K562 (cell line): ENCODE results near the gene AGMO. TPM values are rescaled to one million over a fixed set of nuclear protein-coding genes. Genes with fewer than 3 reads are reported as not detected.

ENCODE experiments used
- ATAC-seq: fragments of 200-7000 bp; cut with Tn5 transposase; 3 replicates; pipeline ENCODE4 v1.9.1; 2020; ENCODE audit warnings: moderate library complexity
- BruUV-seq: library from RNA; stranded (reverse); fragments of 400-500 nt; replicated peaks from 2 replicates; lab custom pipeline; 2021; lab: Mats Ljungman, UMichigan
- CTCF ChIA-PET: fragments of 300-600 bp; formaldehyde crosslinking; extraction: SDS; loops from one replicate; lab custom pipeline; 2021; ENCODE audit warnings: low intra/inter-chr PET ratio; lab: Yijun Ruan, JAX
- POLR2A ChIA-PET: fragments of 300-600, 350-650 bp; sonication (Branson Sonifier 250); formaldehyde crosslinking; extraction: SDS; loops from one replicate; lab custom pipeline; 2021; ENCODE audit warnings: antibody characterized with exemption, inconsistent platforms; lab: Yijun Ruan, JAX
- DNase-seq, 4 experiments: peaks; one replicate each; pipeline versions ENCODE4 v3.0.0 to v3.0.0-alpha.2; 2011 to 2018; ENCODE audit warnings: low spot score in 3 of 4, mixed read lengths in 3 of 4; ENCODE audit errors: extremely low read depth in 1 of 4
- FAIRE-seq: peaks from 2 replicates; lab custom pipeline; 2011; peaks lifted over from hg19 to GRCh38; lab: Jason Lieb, UNC
- H2AFZ ChIP-seq: 2 replicates; pipeline ENCODE4 v1.6.0; 2011; ENCODE audit warnings: low read depth, low read length, control low read depth, inconsistent platforms
- H3K27ac ChIP-seq: fragments of 200-600 bp; 3 replicates; pipeline ENCODE4 v1.8.0; 2011; ENCODE audit warnings: low read depth, mild to moderate bottlenecking, control low read depth, inconsistent platforms, low read length, moderate library complexity, mixed read lengths; ENCODE audit errors: extremely low read depth
- H3K27me3 ChIP-seq, 2 experiments: fragments of 300-600 bp in 1 of 2; 2 replicates in 1 of 2; 3 replicates in 1 of 2; pipeline versions ENCODE4 v1.6.0 to v1.8.0; 2011; ENCODE audit warnings: inconsistent platforms in 2 of 2, low read length in 2 of 2, mild to moderate bottlenecking in 1 of 2, mixed read lengths in 1 of 2, moderate library complexity in 1 of 2; ENCODE audit not compliant: control insufficient read depth in 2 of 2, insufficient read depth in 2 of 2
- H3K36me3 ChIP-seq: fragments of 300-600 bp; 3 replicates; pipeline ENCODE4 v1.8.0; 2011; ENCODE audit warnings: mild to moderate bottlenecking, low read length, inconsistent platforms; ENCODE audit not compliant: control insufficient read depth, insufficient read depth
- H3K4me1 ChIP-seq, 2 experiments: fragments of 200-600 bp in 1 of 2; replicated peaks in 1 of 2; 2 replicates in 1 of 2; 3 replicates in 1 of 2; pipeline versions ENCODE4 v1.5.1 to v1.8.0; 2011; ENCODE audit warnings: inconsistent platforms in 2 of 2, low read length in 2 of 2, mild to moderate bottlenecking in 1 of 2, mixed read lengths in 1 of 2, moderate library complexity in 1 of 2; ENCODE audit not compliant: control insufficient read depth in 2 of 2, insufficient read depth in 2 of 2
- H3K4me2 ChIP-seq: 2 replicates; pipeline ENCODE4 v1.6.1; 2011; ENCODE audit warnings: low read length, control low read depth, inconsistent platforms, mixed read lengths; ENCODE audit not compliant: insufficient read depth
- H3K4me3 ChIP-seq: fragments of 200-600 bp; sonication (generic), shearing (Covaris generic); 2 replicates; pipeline ENCODE4 v1.5.1; 2016; ENCODE audit warnings: control low read depth, inconsistent platforms
- H3K79me2 ChIP-seq: fragments of 200-600 bp; 3 replicates; pipeline ENCODE4 v1.8.0; 2011; ENCODE audit warnings: low read length, inconsistent platforms; ENCODE audit not compliant: control insufficient read depth, insufficient read depth
- H3K9ac ChIP-seq, 2 experiments: 2 replicates each; pipeline versions ENCODE4 v1.6.0 to v1.6.1; 2011; ENCODE audit warnings: low read depth in 2 of 2, low read length in 2 of 2, control low read depth in 1 of 2, inconsistent platforms in 1 of 2, mild to moderate bottlenecking in 1 of 2, mixed read lengths in 1 of 2; ENCODE audit not compliant: insufficient read depth in 1 of 2
- H3K9me1 ChIP-seq: one replicate; pipeline ENCODE4 v1.6.0; 2011; ENCODE audit warnings: inconsistent platforms, mild to moderate bottlenecking, low read length, moderate library complexity; ENCODE audit not compliant: control insufficient read depth, insufficient read depth
- H3K9me3 ChIP-seq: replicated peaks from 2 replicates; pipeline ENCODE4 v1.5.1; 2011; ENCODE audit warnings: low read depth, low read length, inconsistent platforms; ENCODE audit not compliant: control insufficient read depth, insufficient read depth
- H4K20me1 ChIP-seq: replicated peaks from 2 replicates; pipeline ENCODE4 v1.6.1; 2011; ENCODE audit warnings: low read length, inconsistent platforms, mixed read lengths; ENCODE audit not compliant: control insufficient read depth, insufficient read depth
- ADNP ChIP-seq: fragments of 200-800 bp; sonication (Bioruptor generic); IDR thresholded peaks from 2 replicates; pipeline ENCODE4 v1.6.1; 2016; ENCODE audit warnings: missing genetic modification characterization, missing compliant biosample characterization
- EGR1 ChIP-seq: fragments of 450-650 bp; conservative IDR thresholded peaks from 2 replicates; pipeline ENCODE4 v1.6.1; 2017; ENCODE audit warnings: mild to moderate bottlenecking
- ETV5 ChIP-seq: sonication (generic); formaldehyde crosslinking; IDR thresholded peaks from 2 replicates; pipeline ENCODE4 v1.4.0; 2020; ENCODE audit warnings: low read depth, mild to moderate bottlenecking, missing genetic modification reagents
- FOS ChIP-seq: IDR thresholded peaks from 3 replicates; pipeline ENCODE4 v1.6.1; 2011; ENCODE audit not compliant: insufficient read length; ENCODE audit errors: extremely low read depth
- SP2 ChIP-seq: IDR thresholded peaks from 2 replicates; pipeline ENCODE4 v1.6.1; 2011; ENCODE audit warnings: mild to moderate bottlenecking, low read depth, low read length, moderate library complexity; ENCODE audit not compliant: poor library complexity, severe bottlenecking; ENCODE audit errors: extremely low read depth
- STAT5B ChIP-seq: fragments of 250-450 bp; sonication (Bioruptor Pico); IDR thresholded peaks from 2 replicates; pipeline ENCODE4 v1.8.0; 2021; ENCODE audit warnings: mild to moderate bottlenecking, inconsistent platforms
- U2AF2 ChIP-seq: fragments of 200-400 bp; formaldehyde crosslinking; optimal IDR thresholded peaks from 2 replicates; pipeline ENCODE3; 2017; ENCODE audit warnings: low read depth, mild to moderate bottlenecking, low read length
- ZC3H4 ChIP-seq: sonication (generic); formaldehyde crosslinking; IDR thresholded peaks from 2 replicates; pipeline ENCODE4 v1.9.0; 2021; ENCODE audit warnings: missing genetic modification reagents, borderline replicate concordance
- ZNF184 ChIP-seq: sonication (generic); formaldehyde crosslinking; IDR thresholded peaks from 2 replicates; pipeline ENCODE4 v1.5.0; 2020; ENCODE audit warnings: missing genetic modification reagents
- ZNF3 ChIP-seq: fragments of 250-450 bp; sonication (Bioruptor Pico); IDR thresholded peaks from 2 replicates; pipeline ENCODE4 v1.5.0; 2021; ENCODE audit warnings: mild to moderate bottlenecking, moderate library complexity
- ZNF354B ChIP-seq: fragments of 250-450 bp; sonication (Bioruptor Pico); IDR thresholded peaks from 2 replicates; pipeline ENCODE4 v1.4.0; 2020
- ZNF395 ChIP-seq: fragments of 200-800 bp; sonication (Bioruptor generic); IDR thresholded peaks from 2 replicates; pipeline ENCODE4 v1.6.1; 2017; ENCODE audit warnings: missing genetic modification characterization, missing compliant biosample characterization
- WGBS: fragments of 100-300 bp; shearing (Covaris generic); methylation state at CpG from one replicate; pipeline ENCODE4 v1.1.6; 2016; ENCODE audit warnings: low coverage, mixed read lengths; ENCODE audit not compliant: insufficient coverage; ENCODE audit errors: missing lambda C conversion rate; 5-methylcytosine and 5-hydroxymethylcytosine counted together
- in situ Hi-C: fragments of 300-500 bp; cut with MboI; formaldehyde crosslinking; loops from 4 replicates; pipeline ENCODE4 v1.15.0; 2018; ENCODE audit warnings: inconsistent platforms, mixed read lengths
- intact Hi-C: fragments of 100-400 bp; cut with micrococcal nuclease; formaldehyde crosslinking; loops from 2 replicates; pipeline ENCODE4 v1.14.2; 2022
- polyA plus RNA-seq, 8 experiments: library from polyadenylated mRNA; depleted of rRNA in 4 of 8; stranded (reverse) in 5 of 8; unstranded in 3 of 8; fragments of >200 nt; fragmentation: Nextera tagmentation in 2 of 8; fragmentation: Illumina TruSeq in 1 of 8; extraction: Ambion mirVana in 2 of 8; extraction: Trizol in 1 of 8; gene quantifications; 2 replicates each; pipeline versions ENCODE4 v1.2.1 to v1.2.3, GENCODE V29; 2011 to 2014; ENCODE audit warnings: inconsistent platforms in 1 of 8, missing spikeins in 1 of 8
- total RNA-seq, 7 experiments: library from RNA; depleted of rRNA in 6 of 7; stranded (reverse); fragments of >200 nt in 6 of 7; fragmentation: Illumina TruSeq in 2 of 7; extraction: Trizol in 2 of 7; gene quantifications; 2 replicates each; pipeline versions ENCODE4 v1.2.1 to v1.2.3, GENCODE V29; 2011 to 2021; ENCODE audit warnings: low replicate concordance in 1 of 7
- TF ChIP-seq, protein P1 (sequence below): fragments of 450-650 bp; IDR thresholded peaks from 2 replicates; pipeline ENCODE4 v1.6.1; 2016; ENCODE audit warnings: mild to moderate bottlenecking

The AGMO gene
- total and polyA plus RNA-seq, 9 of the 15 experiments (the other 6 are each of a cell fraction or from before 2014, with no cell fraction given), result 0.30 to 1.4 (median 0.69) TPM; not detected in 1

DNA sequence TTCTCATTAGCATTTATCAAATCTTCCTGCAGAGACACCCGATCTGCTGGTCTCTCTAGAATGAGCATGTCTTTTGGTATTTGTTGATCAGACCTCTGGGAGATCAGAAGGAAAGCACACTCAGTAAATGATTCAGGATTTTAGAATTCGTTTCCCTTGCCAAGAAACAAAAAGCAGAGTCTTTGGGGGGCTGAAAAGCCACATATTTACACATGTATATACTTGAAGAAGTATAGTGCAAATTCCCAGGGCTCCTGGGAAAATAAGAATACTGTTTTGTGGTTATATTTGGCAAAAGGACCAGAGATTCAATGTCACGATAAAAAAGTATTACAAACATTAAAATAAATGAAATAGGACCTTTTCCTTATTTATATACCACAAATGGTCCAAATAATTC lies 100.2 kb downstream of the AGMO start:
- intact Hi-C loops (no loop called here), in situ Hi-C loops (no loop called here)
- H3K4me2 ChIP-seq, result no peak overlapping the region
- H3K9me1 ChIP-seq, result no peaks in the 10 kb centered on the region
- H3K4me1 ChIP-seq, result no peaks in the 10 kb centered on the region
- H3K9ac ChIP-seq, result no peak overlapping the region
- POLR2A ChIA-PET, result no interaction called here
- H4K20me1 ChIP-seq, result no peaks in the 10 kb centered on the region
- no peaks in the 10 kb centered on the region for H3K27me3 ChIP-seq
- no TSS peak for BruUV-seq
- H3K27ac ChIP-seq, result no peak overlapping the region
- 5% methylated on average over 3 of the region's 3 CpGs for WGBS
- no peak for FAIRE-seq
- H3K9me3 ChIP-seq, result 0 out of 2 replicates have a peak, but pooled peaks cover 1% of the 10 kb centered on the region
- H3K36me3 ChIP-seq, result no peaks in the 10 kb centered on the region
- no peak for ATAC-seq
- no peak overlapping the region for H2AFZ ChIP-seq
- CTCF ChIA-PET, result no interaction called here
- TF ChIP-seq, protein P1, sequence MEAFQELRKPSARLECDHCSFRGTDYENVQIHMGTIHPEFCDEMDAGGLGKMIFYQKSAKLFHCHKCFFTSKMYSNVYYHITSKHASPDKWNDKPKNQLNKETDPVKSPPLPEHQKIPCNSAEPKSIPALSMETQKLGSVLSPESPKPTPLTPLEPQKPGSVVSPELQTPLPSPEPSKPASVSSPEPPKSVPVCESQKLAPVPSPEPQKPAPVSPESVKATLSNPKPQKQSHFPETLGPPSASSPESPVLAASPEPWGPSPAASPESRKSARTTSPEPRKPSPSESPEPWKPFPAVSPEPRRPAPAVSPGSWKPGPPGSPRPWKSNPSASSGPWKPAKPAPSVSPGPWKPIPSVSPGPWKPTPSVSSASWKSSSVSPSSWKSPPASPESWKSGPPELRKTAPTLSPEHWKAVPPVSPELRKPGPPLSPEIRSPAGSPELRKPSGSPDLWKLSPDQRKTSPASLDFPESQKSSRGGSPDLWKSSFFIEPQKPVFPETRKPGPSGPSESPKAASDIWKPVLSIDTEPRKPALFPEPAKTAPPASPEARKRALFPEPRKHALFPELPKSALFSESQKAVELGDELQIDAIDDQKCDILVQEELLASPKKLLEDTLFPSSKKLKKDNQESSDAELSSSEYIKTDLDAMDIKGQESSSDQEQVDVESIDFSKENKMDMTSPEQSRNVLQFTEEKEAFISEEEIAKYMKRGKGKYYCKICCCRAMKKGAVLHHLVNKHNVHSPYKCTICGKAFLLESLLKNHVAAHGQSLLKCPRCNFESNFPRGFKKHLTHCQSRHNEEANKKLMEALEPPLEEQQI, result no peak
- TF ChIP-seq EGR1, result no peak
- TF ChIP-seq ADNP (tag), result no peak
- no peak for TF ChIP-seq STAT5B (CRISPR knock-in tag)
- TF ChIP-seq ZNF184 (CRISPR knock-in tag), result no peak
- no peak for TF ChIP-seq SP2
- TF ChIP-seq FOS, result no peak
- no peak for TF ChIP-seq ZNF3 (CRISPR knock-in tag)
- TF ChIP-seq ZNF395 (CRISPR knock-in tag), result no peak
- TF ChIP-seq ETV5, result no peak
- no peak for TF ChIP-seq ZNF354B (CRISPR knock-in tag)
- TF ChIP-seq U2AF2, result no peak
- no peak for TF ChIP-seq ZC3H4 (CRISPR knock-in tag)
- DNase-seq, result no peak
- no peak overlapping the region for H3K4me3 ChIP-seq
- no peaks in the 10 kb centered on the region for H3K79me2 ChIP-seq
